SHP77 treated with DMSO at 0.1 percent for 48 hours (cell line): Measurements from ENCODE around the gene RUBCN.
"Not testable (repeated sequence)": the region's sequence is repeated elsewhere in the genome, so short reads cannot be mapped to it uniquely, and the experiment has no call there.

Experiments
- DNase-seq: peaks from one replicate; lab custom pipeline; 2025; lab: John Stamatoyannopoulos, UW

Gene RUBCN

GRCh38 chr3:197734667-197735318 lies 1.9 kb downstream of the RUBCN start:
- DNase-seq, result no peak

- DNase-seq, result no peak
Measured at GRCh38 chr3:197733042-197733441, 3.7 kb downstream of the RUBCN start.

- not testable (repeated sequence) for DNase-seq
Measured at GRCh38 chr3:197731483-197731882, 5.2 kb downstream of the RUBCN start.

- DNase-seq, result not testable (repeated sequence)
Measured at GRCh38 chr3:197730770-197731169, 5.9 kb downstream of the RUBCN start.

GRCh38 chr3:197730200-197730599 lies 6.5 kb downstream of the RUBCN start:
- no peak for DNase-seq

- DNase-seq, result no peak
Measured at GRCh38 chr3:197728487-197728886, 8.2 kb downstream of the RUBCN start.

- DNase-seq, result not testable (repeated sequence)
Measured at GRCh38 chr3:197727878-197728277, 8.8 kb downstream of the RUBCN start.

GRCh38 chr3:197722734-197723133 lies 14.0 kb downstream of the RUBCN start:
- DNase-seq, result no peak

- no peak for DNase-seq
Measured at GRCh38 chr3:197720694-197721093, 16.0 kb downstream of the RUBCN start.

- no peak for DNase-seq
Measured at GRCh38 chr3:197718891-197719290, 17.8 kb downstream of the RUBCN start.

GRCh38 chr3:197714251-197714650 lies 22.5 kb downstream of the RUBCN start:
- DNase-seq, result no peak

GRCh38 chr3:197713477-197713822 lies 23.3 kb downstream of the RUBCN start:
- DNase-seq, result no peak

GRCh38 chr3:197711973-197712707 lies 24.6 kb downstream of the RUBCN start:
- peak; percentile 44 for DNase-seq

GRCh38 chr3:197710965-197711364 lies 25.7 kb downstream of the RUBCN start:
- not testable (repeated sequence) for DNase-seq

- DNase-seq, result no peak
Measured at GRCh38 chr3:197709135-197709534, 27.6 kb downstream of the RUBCN start.

- no peak for DNase-seq
Measured at GRCh38 chr3:197706658-197707057, 30.0 kb downstream of the RUBCN start.

GRCh38 chr3:197701841-197702240 lies 34.9 kb downstream of the RUBCN start:
- DNase-seq, result no peak

- no peak for DNase-seq
Measured at GRCh38 chr3:197700095-197700494, 36.6 kb downstream of the RUBCN start.

GRCh38 chr3:197697355-197697754 lies 39.3 kb downstream of the RUBCN start:
- DNase-seq, result no peak

- no peak for DNase-seq
Measured at GRCh38 chr3:197694251-197694650, 42.5 kb downstream of the RUBCN start.

GRCh38 chr3:197692641-197693040 lies 44.1 kb downstream of the RUBCN start:
- DNase-seq, result no peak

GRCh38 chr3:197690754-197691153 lies 46.0 kb downstream of the RUBCN start:
- no peak for DNase-seq

- no peak for DNase-seq
Measured at GRCh38 chr3:197687570-197687969, 49.1 kb downstream of the RUBCN start.

- no peak for DNase-seq
Measured at GRCh38 chr3:197686899-197687298, 49.8 kb downstream of the RUBCN start.
